RWPE1 (cell line): ENCODE data around the gene SEPHS1.

ENCODE experiments used
- CTCF ChIA-PET: fragments of 350-600 bp; sonication (Branson Sonifier 250); formaldehyde crosslinking; extraction: SDS; loops from one replicate; lab custom pipeline; 2021; lab: Yijun Ruan, JAX
- POLR2A ChIA-PET: fragments of 400-600 bp; formaldehyde crosslinking; extraction: SDS; loops from one replicate; lab custom pipeline; 2020; ENCODE audit warnings: antibody characterized with exemption; ENCODE audit not compliant: low non-redundant PET; lab: Yijun Ruan, JAX
- DNase-seq: peaks from one replicate; pipeline ENCODE4 v3.0.0; 2012; ENCODE audit warnings: low spot score
- H3K27ac ChIP-seq: fragments of 450-650 bp; 2 replicates; pipeline ENCODE4 v1.5.1; 2017
- TF ChIP-seq, protein P1 (sequence below): fragments of 450-650 bp; conservative IDR thresholded peaks from 2 replicates; pipeline ENCODE4 v1.5.1; 2017; ENCODE audit warnings: low read depth, mild to moderate bottlenecking

SEPHS1 gene

DNA sequence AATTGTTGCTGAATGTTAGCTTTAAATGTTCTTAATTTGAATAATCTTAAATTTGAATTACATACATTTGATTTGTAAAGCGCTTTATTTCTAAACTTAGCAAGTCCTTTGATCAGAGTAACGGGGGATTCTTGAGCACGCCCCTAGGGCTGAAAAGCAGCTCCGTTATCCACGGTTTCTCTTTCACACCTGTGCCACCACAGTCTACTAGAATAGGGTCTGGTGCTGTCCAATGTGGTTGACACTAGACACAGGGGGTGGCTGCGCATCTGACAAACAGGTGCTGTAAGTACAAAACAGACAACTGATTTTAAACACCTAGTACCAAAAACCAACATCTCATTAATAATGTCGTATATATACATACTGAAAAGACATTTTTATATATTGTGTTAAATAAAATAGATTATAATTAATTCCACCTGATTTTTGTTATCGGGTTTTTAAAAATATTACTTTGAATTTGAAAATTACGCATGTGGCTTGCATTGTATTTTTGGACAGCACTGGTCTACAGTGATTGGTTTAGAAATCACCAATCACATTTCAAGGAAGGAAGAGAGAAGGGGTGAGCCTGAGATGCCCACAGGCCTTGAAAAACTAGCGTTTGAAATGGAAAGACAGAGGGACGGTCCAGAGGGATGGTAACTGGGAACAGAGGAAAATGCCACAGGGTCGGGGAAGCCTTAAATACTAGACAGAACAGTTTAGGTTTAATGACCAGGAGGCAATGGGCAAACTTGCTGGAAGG, 7.3 kb downstream of the SEPHS1 start:
- TF ChIP-seq, protein P1, sequence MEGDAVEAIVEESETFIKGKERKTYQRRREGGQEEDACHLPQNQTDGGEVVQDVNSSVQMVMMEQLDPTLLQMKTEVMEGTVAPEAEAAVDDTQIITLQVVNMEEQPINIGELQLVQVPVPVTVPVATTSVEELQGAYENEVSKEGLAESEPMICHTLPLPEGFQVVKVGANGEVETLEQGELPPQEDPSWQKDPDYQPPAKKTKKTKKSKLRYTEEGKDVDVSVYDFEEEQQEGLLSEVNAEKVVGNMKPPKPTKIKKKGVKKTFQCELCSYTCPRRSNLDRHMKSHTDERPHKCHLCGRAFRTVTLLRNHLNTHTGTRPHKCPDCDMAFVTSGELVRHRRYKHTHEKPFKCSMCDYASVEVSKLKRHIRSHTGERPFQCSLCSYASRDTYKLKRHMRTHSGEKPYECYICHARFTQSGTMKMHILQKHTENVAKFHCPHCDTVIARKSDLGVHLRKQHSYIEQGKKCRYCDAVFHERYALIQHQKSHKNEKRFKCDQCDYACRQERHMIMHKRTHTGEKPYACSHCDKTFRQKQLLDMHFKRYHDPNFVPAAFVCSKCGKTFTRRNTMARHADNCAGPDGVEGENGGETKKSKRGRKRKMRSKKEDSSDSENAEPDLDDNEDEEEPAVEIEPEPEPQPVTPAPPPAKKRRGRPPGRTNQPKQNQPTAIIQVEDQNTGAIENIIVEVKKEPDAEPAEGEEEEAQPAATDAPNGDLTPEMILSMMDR, result no peak
- no peak overlapping the region for H3K27ac ChIP-seq
- ChIA-PET POLR2A (no interaction called here), CTCF (no interaction called here)
- no peak for DNase-seq

DNA sequence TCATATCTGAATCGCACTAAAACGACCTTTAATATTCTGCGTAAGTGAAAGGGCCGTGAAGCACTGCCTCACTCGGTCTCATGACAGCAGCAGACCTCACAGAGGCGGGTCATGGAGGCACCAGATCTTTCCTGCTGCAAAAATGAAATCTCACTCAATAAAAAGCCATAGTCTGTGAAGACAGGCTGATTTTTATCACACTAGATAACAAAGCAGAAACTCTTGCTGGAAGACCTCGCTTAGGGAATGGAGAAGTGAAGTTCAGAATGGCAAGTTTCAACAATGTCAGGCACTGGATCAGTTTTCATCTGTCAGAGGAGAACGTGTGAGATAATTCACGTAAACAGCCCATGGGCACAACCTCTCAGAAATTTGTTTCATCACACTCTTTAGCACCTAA, 8.0 kb downstream of the SEPHS1 start:
- TF ChIP-seq, protein P1, result no peak
- CTCF ChIA-PET, result no interaction called here
- POLR2A ChIA-PET, result no interaction called here
- no peak for DNase-seq
- H3K27ac ChIP-seq, result no peak overlapping the region

DNA sequence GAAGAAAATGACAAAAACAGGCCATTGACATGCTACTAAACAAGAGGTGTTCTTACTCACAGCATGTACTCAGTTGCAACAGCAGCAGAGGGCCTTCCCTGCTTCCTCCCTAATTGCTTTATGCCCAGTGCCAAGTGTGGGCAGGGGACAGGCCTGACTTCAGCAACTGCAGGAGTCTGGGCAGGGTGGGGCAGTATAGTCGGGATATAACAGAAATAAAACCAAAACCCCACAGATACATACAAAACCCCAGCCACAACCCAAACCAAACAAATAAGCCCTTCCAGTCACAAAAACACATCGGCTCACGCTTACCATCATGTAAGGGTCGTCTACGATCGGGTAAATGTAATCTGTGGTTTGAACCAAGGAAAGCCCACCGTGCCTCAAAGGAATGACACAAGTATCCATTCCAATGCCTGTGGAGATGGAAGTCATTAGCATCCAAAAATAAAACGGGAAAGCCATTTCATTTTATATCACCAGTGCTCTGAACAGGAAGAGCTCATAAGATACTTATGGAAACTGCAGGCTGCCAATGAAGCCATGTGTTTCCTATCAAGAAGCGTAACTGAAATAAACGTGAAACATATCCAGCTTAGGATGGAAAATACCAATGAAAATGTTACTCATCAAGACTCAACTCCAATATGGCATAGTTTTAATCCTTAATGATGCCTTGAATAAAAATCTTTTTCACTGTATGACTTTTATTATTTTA, 9.5 kb downstream of the SEPHS1 start:
- TF ChIP-seq, protein P1, result no peak
- no peak for DNase-seq
- H3K27ac ChIP-seq, result no peak overlapping the region
- POLR2A ChIA-PET, result no interaction called here
- CTCF ChIA-PET, result no interaction called here

DNA sequence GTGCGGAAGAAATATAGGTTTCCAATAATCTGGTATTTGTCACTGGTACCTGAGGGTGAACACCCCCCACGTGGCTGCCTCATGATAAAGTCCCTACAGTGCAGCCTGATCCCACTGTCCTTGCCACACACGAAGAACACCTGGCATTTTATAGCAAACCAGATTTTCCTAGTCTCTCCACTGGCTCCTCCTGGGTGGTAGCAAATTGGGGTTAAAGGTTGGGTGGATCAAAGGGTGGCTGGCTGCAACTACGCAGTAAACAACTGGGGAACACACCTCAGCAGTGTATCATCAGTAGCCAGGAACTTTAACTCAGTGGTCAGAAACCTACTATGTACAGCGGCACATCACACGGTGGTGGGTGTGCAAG, 10.3 kb downstream of the SEPHS1 start:
- no peak overlapping the region for H3K27ac ChIP-seq
- CTCF ChIA-PET, result no interaction called here
- POLR2A ChIA-PET, result no interaction called here
- DNase-seq, result no peak
- TF ChIP-seq, protein P1, result no peak

DNA sequence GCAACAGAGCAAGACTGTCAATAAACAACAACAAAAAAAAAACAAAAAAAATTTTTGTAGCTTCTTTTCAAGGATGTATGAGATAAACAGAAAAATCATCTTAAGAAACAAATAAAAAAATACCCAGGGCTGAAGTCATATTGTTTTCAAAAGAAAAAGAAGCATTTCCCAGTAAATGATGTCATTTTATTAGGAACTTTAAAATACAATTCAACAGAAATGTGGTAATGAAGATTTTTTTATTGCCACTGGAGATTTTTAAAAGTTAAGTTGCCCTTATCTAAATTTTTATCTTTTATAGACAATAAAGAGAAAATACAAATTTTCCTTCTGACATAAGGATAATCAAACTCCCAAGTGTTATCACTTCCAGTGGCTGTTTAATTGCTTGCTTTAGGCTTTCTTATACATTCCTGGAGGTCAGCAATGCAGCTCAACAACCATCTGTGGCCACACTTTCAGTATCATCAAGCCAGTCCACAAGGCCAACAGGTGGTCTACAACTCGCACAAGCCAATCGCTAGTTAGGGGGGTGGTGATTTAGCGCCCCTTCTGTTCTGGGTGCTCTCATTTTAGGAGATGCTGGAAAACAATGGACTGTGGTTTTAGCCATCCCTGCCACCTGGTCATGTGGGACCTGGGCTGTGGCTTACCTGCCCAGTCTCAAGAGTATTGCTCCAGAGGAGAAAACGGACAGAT, 10.8 kb downstream of the SEPHS1 start:
- TF ChIP-seq, protein P1, result no peak
- ChIA-PET POLR2A (no interaction called here), CTCF (no interaction called here)
- DNase-seq, result no peak
- H3K27ac ChIP-seq, result no peak overlapping the region

DNA sequence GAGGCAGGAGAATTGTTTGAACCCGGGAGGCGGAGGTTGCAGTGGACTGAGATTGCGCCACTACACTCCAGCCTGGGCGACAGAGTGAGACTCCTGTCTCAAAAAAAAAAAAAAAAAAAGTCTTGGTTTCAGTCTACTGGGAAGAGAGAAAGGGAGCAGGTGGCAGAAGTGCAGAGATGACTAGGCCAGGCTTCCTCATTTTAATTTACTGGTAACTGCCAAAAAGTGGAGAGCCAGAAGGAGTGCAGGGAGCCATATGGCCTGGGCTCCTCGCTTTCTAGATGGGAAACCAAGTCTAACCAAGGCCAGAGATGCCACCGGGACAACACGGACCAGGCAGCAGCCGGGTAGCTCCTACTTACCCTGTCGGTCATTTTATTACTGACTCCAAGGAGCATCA, 12.2 kb downstream of the SEPHS1 start:
- ChIA-PET CTCF (interaction anchor here (0.6 kb wide), 1 partner anchor 1122 kb away, joined by 3 read pairs; no protein-coding TSS in a partner anchor), POLR2A (no interaction called here)
- TF ChIP-seq, protein P1, result no peak
- no peak overlapping the region for H3K27ac ChIP-seq
- DNase-seq, result no peak
